ENCODE data around the gene AGL.

AGL gene

DNA sequence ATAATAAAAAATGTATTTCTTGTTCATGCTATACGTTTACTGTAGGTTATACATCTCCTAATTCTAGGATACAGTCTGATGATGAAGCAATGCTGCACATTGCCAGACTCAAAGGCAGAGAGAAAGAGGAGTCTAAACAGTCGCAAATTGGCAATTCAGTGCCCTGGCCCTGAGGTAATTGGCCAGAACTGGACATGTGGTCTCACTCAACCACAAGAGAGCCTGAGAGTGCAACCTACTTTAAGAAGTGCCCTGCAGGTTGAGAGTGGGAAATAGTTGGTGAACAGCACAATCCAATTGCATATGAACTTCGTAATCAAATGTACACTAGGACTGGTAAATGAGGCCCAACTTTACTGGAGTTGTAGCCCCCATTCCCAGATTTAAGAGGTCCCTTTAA is 114.6 kb downstream of the AGL start:
- intact Hi-C loops (cut with DNase I; ENCODE audit: low total_unique reads) = no loop called here
- Histone ChIP-seq H3K27me3 (no peaks in the 10 kb centered on the region), H3K9me3 (no peaks in the 10 kb centered on the region), H3K27ac (no peak overlapping the region), H3K4me1 (peaks cover 0 to 9% (median 3%) of the 10 kb centered on the region in 4 donors), H3K4me3 (no peak overlapping the region), H3K36me3 (no peaks in the 10 kb centered on the region)
- TF ChIP-seq, protein P1, sequence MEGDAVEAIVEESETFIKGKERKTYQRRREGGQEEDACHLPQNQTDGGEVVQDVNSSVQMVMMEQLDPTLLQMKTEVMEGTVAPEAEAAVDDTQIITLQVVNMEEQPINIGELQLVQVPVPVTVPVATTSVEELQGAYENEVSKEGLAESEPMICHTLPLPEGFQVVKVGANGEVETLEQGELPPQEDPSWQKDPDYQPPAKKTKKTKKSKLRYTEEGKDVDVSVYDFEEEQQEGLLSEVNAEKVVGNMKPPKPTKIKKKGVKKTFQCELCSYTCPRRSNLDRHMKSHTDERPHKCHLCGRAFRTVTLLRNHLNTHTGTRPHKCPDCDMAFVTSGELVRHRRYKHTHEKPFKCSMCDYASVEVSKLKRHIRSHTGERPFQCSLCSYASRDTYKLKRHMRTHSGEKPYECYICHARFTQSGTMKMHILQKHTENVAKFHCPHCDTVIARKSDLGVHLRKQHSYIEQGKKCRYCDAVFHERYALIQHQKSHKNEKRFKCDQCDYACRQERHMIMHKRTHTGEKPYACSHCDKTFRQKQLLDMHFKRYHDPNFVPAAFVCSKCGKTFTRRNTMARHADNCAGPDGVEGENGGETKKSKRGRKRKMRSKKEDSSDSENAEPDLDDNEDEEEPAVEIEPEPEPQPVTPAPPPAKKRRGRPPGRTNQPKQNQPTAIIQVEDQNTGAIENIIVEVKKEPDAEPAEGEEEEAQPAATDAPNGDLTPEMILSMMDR (IDR thresholded peaks at IDR 0.05) = no peak
- DNase-seq = no peak

DNA sequence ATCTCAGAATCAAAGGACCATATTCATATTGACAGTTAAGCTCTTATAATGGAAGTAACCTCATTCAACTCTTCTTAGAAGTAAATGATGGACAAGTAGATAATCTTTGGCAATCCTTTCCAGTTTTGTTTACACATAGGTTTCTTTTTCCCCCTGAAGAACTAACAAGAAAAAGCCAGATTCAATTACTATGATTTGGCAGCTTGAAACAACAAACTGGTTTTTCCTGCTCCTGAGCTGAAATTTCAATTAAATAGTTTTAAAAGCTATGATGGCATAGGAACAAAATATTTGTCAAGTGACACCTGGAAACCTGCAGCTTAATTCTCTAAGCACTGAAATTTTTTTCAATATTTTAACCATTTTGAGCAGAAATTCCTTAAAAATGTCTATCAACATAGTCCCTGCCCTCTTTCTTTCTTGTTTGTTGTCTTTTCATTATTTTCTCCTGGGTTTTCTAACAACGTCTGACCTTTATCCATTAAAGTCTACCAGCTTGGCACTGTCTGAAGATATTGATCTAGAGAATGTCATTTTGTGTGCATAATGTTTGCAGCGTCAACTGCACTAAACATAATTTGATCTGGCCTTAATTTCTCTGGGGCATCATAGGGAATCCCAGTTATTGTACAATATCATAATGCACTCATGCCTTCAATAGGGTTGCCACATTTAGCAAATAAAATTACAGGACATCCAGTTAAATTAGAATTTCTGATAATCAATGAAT is 115.7 kb downstream of the AGL start:
- TF ChIP-seq, protein P1 (IDR thresholded peaks at IDR 0.05) = no peak
- DNase-seq = no peak
- no peaks in the 10 kb centered on the region for H3K9me3 ChIP-seq
- no peak overlapping the region for H3K4me3 ChIP-seq
- intact Hi-C loops (cut with DNase I; ENCODE audit: low total_unique reads) = no loop called here
- H3K27me3 ChIP-seq = no peaks in the 10 kb centered on the region
- peaks cover 0 to 12% (median 6%) of the 10 kb centered on the region in 4 donors for H3K4me1 ChIP-seq
- H3K36me3 ChIP-seq = no peaks in the 10 kb centered on the region
- H3K27ac ChIP-seq = no peak overlapping the region

DNA sequence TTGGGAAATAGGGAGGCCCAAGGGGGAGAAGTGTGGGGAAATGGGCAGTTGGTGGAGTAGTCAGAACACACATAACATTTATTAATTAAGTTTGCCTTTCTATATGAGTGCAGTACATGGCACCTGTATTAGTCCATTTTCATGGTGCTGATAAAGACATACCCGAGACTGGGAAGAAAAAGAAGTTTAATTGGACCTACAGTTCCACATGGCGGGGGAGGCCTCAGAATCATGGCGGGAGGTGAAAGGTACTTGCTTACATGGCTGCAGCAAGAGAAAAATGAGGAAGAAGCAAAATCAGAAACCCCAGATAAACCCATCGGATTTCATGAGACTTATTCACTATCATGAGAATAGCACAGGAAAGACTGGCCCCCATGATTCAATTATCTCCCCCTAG is 118.1 kb downstream of the AGL start:
- Histone ChIP-seq H3K27me3 (no peaks in the 10 kb centered on the region), H3K27ac (no peak overlapping the region), H3K9me3 (no peaks in the 10 kb centered on the region), H3K4me1 (peaks cover 0 to 18% (median 11%) of the 10 kb centered on the region in 4 donors), H3K36me3 (no peaks in the 10 kb centered on the region), H3K4me3 (no peak overlapping the region)
- TF ChIP-seq, protein P1 (IDR thresholded peaks at IDR 0.05) = no peak
- DNase-seq = no peak
- intact Hi-C loops (cut with DNase I; ENCODE audit: low total_unique reads) = no loop called here

DNA sequence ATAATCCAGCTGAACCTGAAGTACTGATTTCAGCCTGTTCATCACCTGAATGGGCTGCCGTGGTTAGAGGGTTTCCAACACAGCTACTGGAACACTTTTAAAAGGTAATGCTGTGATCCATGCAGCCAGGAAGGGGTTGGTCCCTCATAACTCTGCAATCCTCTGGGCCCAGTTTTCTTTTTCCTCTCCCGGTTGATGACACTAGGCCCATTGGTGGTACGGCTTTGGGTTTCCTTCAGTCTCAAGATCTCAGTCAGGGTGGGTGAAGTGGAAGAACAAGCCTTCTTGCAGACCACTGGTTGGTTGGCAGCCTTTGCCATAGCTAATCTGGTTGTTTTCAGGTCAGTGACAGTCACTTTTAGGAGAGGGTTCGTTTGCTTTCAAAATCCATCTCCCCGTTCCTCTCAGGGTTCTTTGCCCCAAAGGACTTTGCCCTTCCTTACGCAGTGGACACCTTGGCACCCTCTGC is 119.1 kb downstream of the AGL start:
- Histone ChIP-seq H3K9me3 (no peaks in the 10 kb centered on the region), H3K4me3 (peak overlapping the region; percentile 75 to 97), H3K36me3 (no peaks in the 10 kb centered on the region), H3K27me3 (no peaks in the 10 kb centered on the region), H3K4me1 (peaks cover 0 to 18% (median 11%) of the 10 kb centered on the region in 4 donors), H3K27ac (peak overlapping the region; percentile 65 to 85)
- TF ChIP-seq, protein P1 (IDR thresholded peaks at IDR 0.05) = no peak
- intact Hi-C loops (cut with DNase I; ENCODE audit: low total_unique reads) = no loop called here
- DNase-seq = no peak

GRCh38 chr1:99969729-99970621 is 119.8 kb downstream of the AGL start, which contains the start of gene SLC35A3:
SLC35A3 (plus strand) TSS chr1:99969996; CDS start chr1:99993555, 23,559 bp downstream.
- intact Hi-C loops (cut with DNase I; ENCODE audit: low total_unique reads) = no loop called here
- Histone ChIP-seq H3K27ac (peak within 1 kb of the TSS; percentile 65 to 85), H3K4me1 (peaks cover 0 to 18% (median 11%) of the 10 kb centered on the region in 4 donors)

More at GRCh38 chr1:99969729-99970621, 119.8 kb downstream of the AGL start, which contains the start of gene SLC35A3:
- peak within 1 kb of the TSS; percentile 75 to 97 for H3K4me3 ChIP-seq
- H3K27me3 ChIP-seq = no peaks in the 10 kb centered on the region
- TF ChIP-seq, protein P1 (IDR thresholded peaks at IDR 0.05) = no peak
- peaks cover 1 to 6% (median 2%) of the 10 kb centered on the region in 3 donors for H3K36me3 ChIP-seq
- DNase-seq = peak; percentile 64 to 83
- no peaks in the 10 kb centered on the region for H3K9me3 ChIP-seq

Measured in tibial artery (tissue), 4 donors.